Nephron (organoid): ENCODE results near the gene DIAPH2.

ENCODE experiments used
- H3K27ac Mint-ChIP-seq, 3 experiments: 2 replicates each; pipeline ENCODE4 v1.8.0; 2020; ENCODE audit warnings: mixed read lengths in 3 of 3, mild to moderate bottlenecking in 2 of 3, moderate library complexity in 1 of 3
- H3K27me3 Mint-ChIP-seq: 2 replicates; pipeline ENCODE4 v1.8.0; 2021; ENCODE audit warnings: low read depth, mild to moderate bottlenecking, moderate library complexity, mixed read lengths
- H3K36me3 Mint-ChIP-seq: 2 replicates; pipeline ENCODE4 v1.8.0; 2020; ENCODE audit warnings: low read depth, mixed read lengths
- H3K4me1 Mint-ChIP-seq: 2 replicates; pipeline ENCODE4 v1.8.0; 2020; ENCODE audit warnings: mixed read lengths
- H3K4me3 Mint-ChIP-seq, 3 experiments: 2 replicates each; pipeline ENCODE4 v1.8.0; 2020; ENCODE audit warnings: mild to moderate bottlenecking in 3 of 3, mixed read lengths in 3 of 3, moderate library complexity in 2 of 3
- H3K9me3 Mint-ChIP-seq: 2 replicates; pipeline ENCODE4 v1.8.0; 2020; ENCODE audit warnings: mixed read lengths
- CTCF ChIP-seq, 3 experiments: fragments of 200-600 bp; sonication (generic); IDR thresholded peaks; one replicate each; pipeline ENCODE4 v1.5.0; 2021; ENCODE audit warnings: antibody characterized with exemption in 3 of 3; ENCODE audit not compliant: unreplicated experiment in 3 of 3

The DIAPH2 gene

DNA sequence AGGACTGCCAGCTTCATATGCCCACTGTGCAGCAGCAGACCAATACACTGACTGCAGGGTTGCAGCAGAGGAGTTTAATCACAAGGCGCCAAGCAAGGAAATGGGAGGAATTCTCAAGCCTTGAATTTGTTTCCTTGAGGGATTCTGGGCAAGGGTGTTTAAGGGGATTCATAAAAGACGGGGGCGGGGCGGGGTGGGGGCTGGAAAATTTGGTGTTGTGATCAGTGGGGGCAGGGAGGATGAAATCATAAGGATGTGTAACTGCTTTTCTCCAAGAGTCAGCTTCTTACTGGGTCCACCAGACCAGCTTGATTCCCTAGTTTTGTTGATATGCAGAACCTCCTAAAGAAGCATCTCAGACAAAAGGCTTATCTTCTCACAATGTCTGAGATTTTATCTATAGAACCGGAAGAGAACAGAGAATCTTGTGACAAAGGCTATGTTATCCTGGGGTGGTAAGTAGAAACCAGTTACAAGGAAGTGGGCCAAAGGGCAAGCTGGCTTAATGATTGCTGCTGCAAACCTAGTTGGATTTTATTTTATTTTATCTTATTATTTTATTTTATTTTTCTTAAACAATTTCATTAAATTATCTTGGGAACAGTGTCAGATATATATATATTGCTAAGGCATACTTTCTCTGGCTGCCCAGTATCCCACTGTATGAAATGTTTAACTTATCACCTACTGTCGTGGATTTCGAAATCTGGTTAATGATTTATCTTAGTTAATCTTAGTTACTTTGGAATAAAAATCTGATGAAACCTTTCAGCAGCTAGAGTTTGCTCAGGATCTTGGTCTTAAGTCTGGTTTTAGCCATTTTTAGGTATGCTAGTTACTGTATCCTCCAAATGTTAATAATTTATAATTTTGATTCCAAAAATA is 475.5 kb downstream of the DIAPH2 start:
- Mint-ChIP-seq H3K9me3 (no peaks in the 10 kb centered on the region), H3K27me3 (no peaks in the 10 kb centered on the region), H3K36me3 (no peaks in the 10 kb centered on the region), H3K4me1 (no peaks in the 10 kb centered on the region), H3K4me3 (no peak overlapping the region), H3K27ac (peak overlapping the region in 1 of 3 experiments; percentile 55)
- no peak for TF ChIP-seq CTCF (IDR thresholded peaks at IDR 0.05; ENCODE audit: unreplicated experiment in 3 of 3)

DNA sequence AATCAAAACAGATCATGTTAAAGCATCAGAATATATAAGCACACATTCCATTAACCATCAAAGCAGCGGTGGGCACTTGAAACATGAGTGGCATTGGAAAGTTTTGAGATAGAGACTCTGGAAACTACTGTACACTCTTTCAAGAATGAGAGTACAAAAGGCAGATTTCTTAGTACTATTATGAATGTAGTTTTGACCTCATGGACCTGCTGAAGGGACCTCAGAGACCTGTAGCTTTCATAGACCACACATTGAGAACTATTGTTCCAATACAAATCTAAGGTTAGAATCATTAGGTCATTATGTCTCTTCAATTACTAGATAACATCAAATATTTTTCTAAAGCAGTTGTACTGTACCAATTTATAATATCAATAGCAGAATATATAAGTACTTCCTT is 482.7 kb downstream of the DIAPH2 start:
- Mint-ChIP-seq H3K4me3 (no peak overlapping the region), H3K4me1 (no peaks in the 10 kb centered on the region), H3K27me3 (no peaks in the 10 kb centered on the region), H3K36me3 (no peaks in the 10 kb centered on the region), H3K9me3 (no peaks in the 10 kb centered on the region), H3K27ac (no peak overlapping the region)
- TF ChIP-seq CTCF (IDR thresholded peaks at IDR 0.05; ENCODE audit: unreplicated experiment in 3 of 3) = no peak

DNA sequence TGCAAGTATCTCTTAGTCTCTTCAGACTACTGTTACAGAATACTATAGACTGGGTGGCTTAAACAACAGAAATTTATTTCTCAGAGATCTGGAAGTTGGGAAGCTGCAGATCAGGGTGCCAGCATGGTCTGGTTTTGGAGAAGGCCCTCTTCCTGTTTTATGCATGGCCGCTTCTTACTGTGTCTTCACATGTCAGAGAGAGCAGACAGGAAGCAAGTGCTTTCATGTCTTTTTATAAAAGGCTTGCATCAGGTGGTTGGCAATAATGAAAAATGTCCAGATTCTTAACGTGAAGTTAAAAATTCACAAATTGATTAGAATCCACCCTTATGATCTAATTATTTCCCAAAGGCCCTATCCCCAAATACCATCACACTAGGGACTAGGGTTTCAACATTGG is 484.0 kb downstream of the DIAPH2 start:
- Mint-ChIP-seq H3K4me3 (no peak overlapping the region), H3K27me3 (no peaks in the 10 kb centered on the region), H3K27ac (peak overlapping the region in 1 of 3 experiments; percentile 0), H3K36me3 (no peaks in the 10 kb centered on the region), H3K4me1 (no peaks in the 10 kb centered on the region), H3K9me3 (no peaks in the 10 kb centered on the region)
- no peak for TF ChIP-seq CTCF (IDR thresholded peaks at IDR 0.05; ENCODE audit: unreplicated experiment in 3 of 3)

GRCh38 chrX:97175147-97175546 is 490.5 kb downstream of the DIAPH2 start:
- H3K27ac Mint-ChIP-seq = no peak overlapping the region
- peaks cover 9% of the 10 kb centered on the region for H3K36me3 Mint-ChIP-seq
- H3K4me1 Mint-ChIP-seq = no peaks in the 10 kb centered on the region
- no peaks in the 10 kb centered on the region for H3K27me3 Mint-ChIP-seq
- no peak overlapping the region for H3K4me3 Mint-ChIP-seq
- peak in 1 of 3 experiments; percentile 24 for TF ChIP-seq CTCF (IDR thresholded peaks at IDR 0.05; ENCODE audit: unreplicated experiment in 3 of 3)
- peaks cover 13% of the 10 kb centered on the region for H3K9me3 Mint-ChIP-seq

- Mint-ChIP-seq H3K27ac (no peak overlapping the region), H3K4me1 (peaks cover 4% of the 10 kb centered on the region), H3K36me3 (no peaks in the 10 kb centered on the region), H3K27me3 (no peaks in the 10 kb centered on the region), H3K4me3 (no peak overlapping the region), H3K9me3 (no peaks in the 10 kb centered on the region)
- TF ChIP-seq CTCF (IDR thresholded peaks at IDR 0.05; ENCODE audit: unreplicated experiment in 3 of 3) = no peak
These were observed 505.0 kb downstream of the DIAPH2 start for GRCh38 chrX:97189668-97190067.

DNA sequence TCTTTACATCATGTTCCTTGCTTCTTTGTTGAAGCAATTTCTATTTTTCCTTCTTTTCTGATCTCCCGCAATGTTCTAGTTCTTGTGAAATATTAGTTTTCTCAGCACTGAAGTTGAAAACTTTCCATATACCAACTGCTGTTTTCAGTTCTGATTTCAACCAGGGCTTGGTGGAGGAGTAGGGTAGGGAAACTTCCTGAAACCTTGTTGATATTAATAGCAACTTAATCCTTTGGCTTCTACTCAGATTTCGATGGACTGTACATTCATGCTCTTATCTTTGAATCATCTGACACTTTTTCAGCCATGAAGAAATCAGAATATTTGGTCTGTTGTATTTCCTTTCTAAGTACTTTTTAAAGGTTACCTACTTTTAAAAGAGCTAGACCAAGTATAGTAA is 514.9 kb downstream of the DIAPH2 start:
- Mint-ChIP-seq H3K4me1 (peaks cover 8% of the 10 kb centered on the region), H3K4me3 (no peak overlapping the region), H3K36me3 (no peaks in the 10 kb centered on the region), H3K27ac (peak overlapping the region in 2 of 3 experiments; percentile 29 to 45), H3K27me3 (no peaks in the 10 kb centered on the region), H3K9me3 (peaks cover 26% of the 10 kb centered on the region)
- no peak for TF ChIP-seq CTCF (IDR thresholded peaks at IDR 0.05; ENCODE audit: unreplicated experiment in 3 of 3)
